ENCODE results near the gene NTN3. TPM values are rescaled to one million over a fixed set of nuclear protein-coding genes. Genes with fewer than 3 reads are reported as not detected.

The NTN3 gene
- total RNA-seq, 1 donor from 2014 or later: 5.4 TPM

GRCh38 chr16:2462031-2462866, 8.8 kb upstream of the NTN3 start:
- Mint-ChIP-seq H3K9me3 (ENCODE audit: unreplicated experiment) (peaks cover 6% of the 10 kb centered on the region), H3K27me3 (ENCODE audit: unreplicated experiment) (peaks cover 9% of the 10 kb centered on the region), H3K36me3 (ENCODE audit: unreplicated experiment) (no peaks in the 10 kb centered on the region), H3K27ac (ENCODE audit: unreplicated experiment) (no peak overlapping the region), H3K4me3 (ENCODE audit: unreplicated experiment) (no peak overlapping the region), H3K4me1 (ENCODE audit: low read depth, unreplicated experiment) (peaks cover 4% of the 10 kb centered on the region)
- no peak for DNase-seq
- TF ChIP-seq CTCF (IDR thresholded peaks at IDR 0.05; ENCODE audit: partially characterized antibody, unreplicated experiment): no peak

- peaks cover 8% of the 10 kb centered on the region for H3K27me3 Mint-ChIP-seq (ENCODE audit: unreplicated experiment)
- no peak for DNase-seq
- H3K9me3 Mint-ChIP-seq (ENCODE audit: unreplicated experiment): peaks cover 2% of the 10 kb centered on the region
- peaks cover 2% of the 10 kb centered on the region for H3K4me1 Mint-ChIP-seq (ENCODE audit: low read depth, unreplicated experiment)
- no peak overlapping the region for H3K4me3 Mint-ChIP-seq (ENCODE audit: unreplicated experiment)
- no peak overlapping the region for H3K27ac Mint-ChIP-seq (ENCODE audit: unreplicated experiment)
- TF ChIP-seq CTCF (IDR thresholded peaks at IDR 0.05; ENCODE audit: partially characterized antibody, unreplicated experiment): no peak
- H3K36me3 Mint-ChIP-seq (ENCODE audit: unreplicated experiment): no peaks in the 10 kb centered on the region
Measured at GRCh38 chr16:2464333-2464732, 6.8 kb upstream of the NTN3 start.

- H3K4me3 Mint-ChIP-seq (ENCODE audit: unreplicated experiment): no peak overlapping the region
Measured at GRCh38 chr16:2465653-2466415, 5.3 kb upstream of the NTN3 start.

GRCh38 chr16:2466667-2467527, 4.2 kb upstream of the NTN3 start:
- Mint-ChIP-seq H3K4me3 (ENCODE audit: unreplicated experiment) (peak overlapping the region; percentile 34), H3K4me1 (ENCODE audit: low read depth, unreplicated experiment) (peaks cover 10% of the 10 kb centered on the region), H3K9me3 (ENCODE audit: unreplicated experiment) (no peaks in the 10 kb centered on the region), H3K27ac (ENCODE audit: unreplicated experiment) (no peak overlapping the region), H3K27me3 (ENCODE audit: unreplicated experiment) (peaks cover 9% of the 10 kb centered on the region), H3K36me3 (ENCODE audit: unreplicated experiment) (no peaks in the 10 kb centered on the region)
- no peak for TF ChIP-seq CTCF (IDR thresholded peaks at IDR 0.05; ENCODE audit: partially characterized antibody, unreplicated experiment)
- DNase-seq: no peak

More at GRCh38 chr16:2465653-2466415, 5.3 kb upstream of the NTN3 start:
- H3K27me3 Mint-ChIP-seq (ENCODE audit: unreplicated experiment): peaks cover 9% of the 10 kb centered on the region
- DNase-seq: no peak
- H3K4me1 Mint-ChIP-seq (ENCODE audit: low read depth, unreplicated experiment): peaks cover 10% of the 10 kb centered on the region
- H3K36me3 Mint-ChIP-seq (ENCODE audit: unreplicated experiment): no peaks in the 10 kb centered on the region
- no peak overlapping the region for H3K27ac Mint-ChIP-seq (ENCODE audit: unreplicated experiment)
- no peaks in the 10 kb centered on the region for H3K9me3 Mint-ChIP-seq (ENCODE audit: unreplicated experiment)
- peak; percentile 31 for TF ChIP-seq CTCF (IDR thresholded peaks at IDR 0.05; ENCODE audit: partially characterized antibody, unreplicated experiment)
